Activated B cell treated with CpG ODN at 0.5 μM for 24 hours (primary cell): ENCODE results near the gene TM7SF3. TPM values are rescaled to one million over a fixed set of nuclear protein-coding genes. Genes with fewer than 3 reads are reported as not detected.

ENCODE experiments used
- ATAC-seq: fragments of 200-7000 bp; cut with Tn5 transposase; one replicate; pipeline ENCODE4 v1.10.0; 2021; ENCODE audit warnings: low read depth, mild to moderate bottlenecking, moderate library complexity
- CTCF ChIA-PET: fragments of 350-600 bp; sonication (Branson Sonifier 250); formaldehyde crosslinking; loops from one replicate; lab custom pipeline; 2021; ENCODE audit warnings: antibody characterized with exemption; lab: Charles Lee
- POLR2A ChIA-PET: fragments of 350-600 bp; sonication (Branson Sonifier 250); formaldehyde crosslinking; loops from one replicate; lab custom pipeline; 2021; ENCODE audit warnings: antibody characterized with exemption; lab: Charles Lee
- DNase-seq: peaks from one replicate; pipeline ENCODE4 v3.0.0; 2022
- H3K27ac Mint-ChIP-seq: one replicate; pipeline ENCODE4 v1.8.0; 2020; ENCODE audit warnings: mixed read lengths
- H3K27me3 Mint-ChIP-seq: one replicate; pipeline ENCODE4 v1.8.0; 2021; ENCODE audit warnings: mixed read lengths
- H3K36me3 Mint-ChIP-seq: one replicate; pipeline ENCODE4 v1.8.0; 2021; ENCODE audit warnings: low read depth, mixed read lengths
- H3K4me1 Mint-ChIP-seq: one replicate; pipeline ENCODE4 v1.8.0; 2021; ENCODE audit warnings: mixed read lengths
- H3K4me3 Mint-ChIP-seq: one replicate; pipeline ENCODE4 v1.8.0; 2020; ENCODE audit warnings: mild to moderate bottlenecking, mixed read lengths
- H3K9me3 Mint-ChIP-seq: one replicate; pipeline ENCODE4 v1.8.0; 2020; ENCODE audit warnings: mixed read lengths
- intact Hi-C: fragments of 100-400 bp; cut with micrococcal nuclease; formaldehyde crosslinking; loops from one replicate; pipeline ENCODE4 v1.15.1; 2024
- total RNA-seq: library from RNA; stranded (reverse); gene quantifications from 2 replicates; pipeline ENCODE4 v1.2.3, GENCODE V29; 2022
- TF ChIP-seq, protein P1 (sequence below): fragments of 200-600 bp; IDR thresholded peaks from one replicate; pipeline ENCODE4 v1.8.0; 2022; ENCODE audit warnings: antibody characterized with exemption, mild to moderate bottlenecking

Gene TM7SF3
- total RNA-seq, 1 donor from 2014 or later, result 30.5 TPM

DNA sequence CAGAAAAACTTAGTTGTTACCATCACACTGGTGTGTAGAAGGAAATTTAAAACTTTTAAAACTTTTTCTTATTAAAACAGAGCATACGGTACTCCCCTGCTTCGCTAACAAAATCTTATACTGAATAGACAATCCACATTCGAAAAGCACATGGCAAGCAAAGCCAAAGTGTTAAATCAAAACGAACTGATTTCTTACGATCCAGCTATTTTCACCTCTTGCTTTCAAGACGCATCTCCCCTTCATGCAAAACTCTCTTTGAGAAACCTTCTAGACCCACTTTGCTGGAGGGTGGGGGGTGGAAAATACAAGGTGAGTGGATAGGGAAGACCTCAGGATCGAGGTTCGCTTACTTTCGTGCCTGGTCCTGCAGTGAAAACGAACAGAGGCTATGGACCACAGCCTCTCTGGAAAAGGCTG, 76.7 kb downstream of the TM7SF3 start:
- H3K4me3 Mint-ChIP-seq, result peak overlapping the region; percentile 99
- ChIA-PET POLR2A (interaction anchor here (0.5 to 1.2 kb wide), 4 partner anchors 85 to 191 kb away, joined by 3 to 4 read pairs (median 3); partner anchors contain the start of genes ITPR2 and MED21), CTCF (interaction anchor here (0.9 kb wide), 1 partner anchor 11 kb away, joined by 3 read pairs; no protein-coding TSS in a partner anchor)
- intact Hi-C loops, result loop anchor here (5.0 to 10.0 kb wide), 4 partner anchors 90 to 640 kb away; no protein-coding TSS in a partner anchor
- H3K9me3 Mint-ChIP-seq, result no peaks in the 10 kb centered on the region
- peaks cover 67% of the 10 kb centered on the region for H3K4me1 Mint-ChIP-seq
- peaks cover 34% of the 10 kb centered on the region for H3K36me3 Mint-ChIP-seq
- no peak for ATAC-seq
- DNase-seq, result no peak
- TF ChIP-seq, protein P1, sequence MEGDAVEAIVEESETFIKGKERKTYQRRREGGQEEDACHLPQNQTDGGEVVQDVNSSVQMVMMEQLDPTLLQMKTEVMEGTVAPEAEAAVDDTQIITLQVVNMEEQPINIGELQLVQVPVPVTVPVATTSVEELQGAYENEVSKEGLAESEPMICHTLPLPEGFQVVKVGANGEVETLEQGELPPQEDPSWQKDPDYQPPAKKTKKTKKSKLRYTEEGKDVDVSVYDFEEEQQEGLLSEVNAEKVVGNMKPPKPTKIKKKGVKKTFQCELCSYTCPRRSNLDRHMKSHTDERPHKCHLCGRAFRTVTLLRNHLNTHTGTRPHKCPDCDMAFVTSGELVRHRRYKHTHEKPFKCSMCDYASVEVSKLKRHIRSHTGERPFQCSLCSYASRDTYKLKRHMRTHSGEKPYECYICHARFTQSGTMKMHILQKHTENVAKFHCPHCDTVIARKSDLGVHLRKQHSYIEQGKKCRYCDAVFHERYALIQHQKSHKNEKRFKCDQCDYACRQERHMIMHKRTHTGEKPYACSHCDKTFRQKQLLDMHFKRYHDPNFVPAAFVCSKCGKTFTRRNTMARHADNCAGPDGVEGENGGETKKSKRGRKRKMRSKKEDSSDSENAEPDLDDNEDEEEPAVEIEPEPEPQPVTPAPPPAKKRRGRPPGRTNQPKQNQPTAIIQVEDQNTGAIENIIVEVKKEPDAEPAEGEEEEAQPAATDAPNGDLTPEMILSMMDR, result no peak
- H3K27me3 Mint-ChIP-seq, result no peaks in the 10 kb centered on the region
- H3K27ac Mint-ChIP-seq, result peak overlapping the region; percentile 99

DNA sequence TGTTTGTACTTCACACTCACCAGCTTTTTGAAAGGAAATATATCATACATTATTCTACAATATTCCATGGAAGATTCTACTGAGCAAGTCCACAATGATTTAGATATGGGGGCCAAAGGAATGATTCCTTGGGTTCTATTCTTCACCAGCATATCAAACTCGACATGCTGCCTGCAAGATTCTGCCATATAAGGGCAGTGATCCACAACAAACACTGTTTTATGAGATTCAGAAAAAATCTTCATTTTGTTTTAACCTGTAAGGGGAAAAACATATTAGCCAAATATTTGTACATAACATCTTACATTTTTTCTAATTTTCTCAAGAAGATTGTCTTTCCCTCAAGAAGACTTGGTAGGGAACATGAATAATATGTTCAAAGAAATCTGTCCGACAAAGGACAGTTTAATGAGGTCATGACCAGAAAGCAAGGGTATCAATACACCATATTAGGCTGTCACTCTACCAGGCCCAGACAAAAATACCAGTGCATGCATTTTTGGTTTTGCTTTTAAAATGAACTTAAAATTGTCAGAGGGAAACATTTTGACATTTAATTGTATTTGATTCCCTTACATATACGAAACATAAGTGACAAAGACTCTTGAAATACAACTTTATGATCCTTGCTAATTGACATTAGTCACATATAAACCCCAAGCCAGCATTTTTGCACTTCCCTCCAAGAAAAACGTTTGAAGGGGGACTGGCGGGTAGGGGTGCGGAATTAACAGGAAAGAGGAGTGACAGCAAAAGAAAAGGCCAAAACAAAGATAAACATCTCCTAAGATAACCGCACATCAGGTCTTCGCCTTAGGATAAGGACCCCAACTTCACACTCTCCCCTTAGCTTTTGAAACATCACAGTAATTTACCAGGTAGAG, 77.4 kb downstream of the TM7SF3 start:
- Mint-ChIP-seq H3K9me3 (no peaks in the 10 kb centered on the region), H3K4me1 (peaks cover 60% of the 10 kb centered on the region), H3K27ac (peak overlapping the region; percentile 99), H3K27me3 (no peaks in the 10 kb centered on the region), H3K36me3 (peaks cover 40% of the 10 kb centered on the region), H3K4me3 (peak overlapping the region; percentile 99)
- ChIA-PET POLR2A (interaction anchor here (0.6 to 1.2 kb wide), 4 partner anchors 77 to 120 kb away, joined by 3 read pairs; partner anchors contain the start of genes ITPR2 and MED21), CTCF (interaction anchor here (0.9 kb wide), 1 partner anchor 10 kb away, joined by 3 read pairs; no protein-coding TSS in a partner anchor)
- intact Hi-C loops, result loop anchor here (5.0 to 10.0 kb wide), 4 partner anchors 90 to 640 kb away; no protein-coding TSS in a partner anchor
- DNase-seq (no peak), ATAC-seq (no peak)
- TF ChIP-seq, protein P1, result no peak

DNA sequence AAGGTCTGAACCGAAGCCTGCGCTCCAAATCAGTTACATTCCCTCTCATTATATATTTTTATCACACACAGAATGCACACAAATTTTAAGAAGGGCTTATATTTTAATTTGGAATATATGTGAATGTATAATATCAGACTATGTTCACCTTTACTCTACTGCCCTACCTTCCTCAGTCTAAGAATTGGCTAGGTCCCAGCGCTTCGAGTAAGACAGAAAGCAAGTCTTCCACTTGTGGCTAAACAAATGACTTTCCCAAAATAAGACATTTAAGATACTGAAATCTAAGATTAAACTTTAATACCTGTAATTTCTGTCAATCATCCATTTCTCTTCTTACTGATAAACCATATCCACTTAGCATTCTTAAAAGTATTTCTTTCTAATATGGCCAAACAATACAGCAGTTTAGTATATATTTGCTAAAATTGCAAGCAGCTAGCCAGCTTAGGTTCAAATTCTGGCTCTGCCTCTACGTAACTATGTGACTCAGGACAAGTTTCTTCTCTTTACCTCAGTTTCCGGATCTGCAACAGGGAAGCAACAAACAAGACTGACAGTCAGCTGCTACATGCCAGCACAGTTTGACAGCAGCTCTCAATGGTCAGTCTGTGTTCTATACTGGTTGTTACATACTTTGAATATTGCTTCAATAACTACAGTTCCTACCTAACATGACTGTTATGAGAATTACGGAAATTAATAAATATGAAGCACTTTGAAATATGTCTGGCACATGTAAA, 78.4 kb downstream of the TM7SF3 start:
- POLR2A ChIA-PET, result interaction anchor here (0.7 kb wide), 1 partner anchor 78 kb away, joined by 3 read pairs; no protein-coding TSS in a partner anchor
- Mint-ChIP-seq H3K27me3 (no peaks in the 10 kb centered on the region), H3K4me3 (peak overlapping the region; percentile 2)

DNA sequence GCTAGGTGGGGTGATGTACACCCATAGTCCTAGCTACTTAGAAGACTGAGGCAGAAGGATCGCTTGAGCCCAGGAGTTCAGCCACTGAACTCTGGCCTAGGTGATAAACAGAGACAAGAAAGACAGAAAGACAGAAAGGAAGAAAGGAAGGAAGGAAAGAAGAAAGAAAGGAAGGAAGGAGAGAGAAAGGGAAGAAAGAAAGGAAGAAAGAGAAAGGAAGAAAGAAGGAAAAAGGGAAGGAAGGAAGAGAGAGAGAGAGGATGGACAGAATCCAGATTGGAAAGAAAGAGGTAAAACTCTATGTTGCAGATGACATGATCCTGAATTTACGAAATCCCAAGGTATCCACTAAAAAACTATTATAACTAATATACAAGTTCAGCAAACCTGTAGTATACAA, 84.6 kb downstream of the TM7SF3 start:
- no peak overlapping the region for H3K4me3 Mint-ChIP-seq
- intact Hi-C loops, result no loop called here
- no peak overlapping the region for H3K27ac Mint-ChIP-seq
- H3K4me1 Mint-ChIP-seq, result peaks cover 6% of the 10 kb centered on the region
- CTCF ChIA-PET, result no interaction called here
- DNase-seq, result no peak
- POLR2A ChIA-PET, result no interaction called here
- no peaks in the 10 kb centered on the region for H3K27me3 Mint-ChIP-seq
- ATAC-seq, result no peak
- TF ChIP-seq, protein P1, result no peak
- no peaks in the 10 kb centered on the region for H3K9me3 Mint-ChIP-seq
- peaks cover 58% of the 10 kb centered on the region for H3K36me3 Mint-ChIP-seq

More for the DNA sequence above, 78.4 kb downstream of the TM7SF3 start:
- Mint-ChIP-seq H3K27ac (no peak overlapping the region), H3K4me1 (peaks cover 50% of the 10 kb centered on the region), H3K36me3 (peaks cover 44% of the 10 kb centered on the region), H3K9me3 (no peaks in the 10 kb centered on the region)
- intact Hi-C loops, result loop anchor here (5.0 to 10.0 kb wide), 4 partner anchors 89 to 639 kb away; no protein-coding TSS in a partner anchor
- TF ChIP-seq, protein P1, result no peak
- ATAC-seq (no peak), DNase-seq (no peak)
- CTCF ChIA-PET, result no interaction called here
